Loucy (cell line): Measurements from ENCODE around the gene CHCT1.

ENCODE experiments used
- H2AFZ ChIP-seq: fragments of 200-600 bp; sonication (generic); 2 replicates; pipeline ENCODE4 v1.6.0; 2016; ENCODE audit warnings: antibody characterized with exemption, mild to moderate bottlenecking, low read length, moderate library complexity
- H3F3A ChIP-seq: fragments of 200-600 bp; 2 replicates; pipeline ENCODE4 v1.6.0; 2016; ENCODE audit warnings: antibody characterized with exemption, low read depth, mild to moderate bottlenecking
- H3K27me3 ChIP-seq: fragments of 200-600 bp; sonication (generic); 2 replicates; pipeline ENCODE4 v1.6.1; 2014; ENCODE audit warnings: low read length, mild to moderate bottlenecking; ENCODE audit not compliant: insufficient read depth, poor library complexity, severe bottlenecking
- H3K36me3 ChIP-seq: fragments of 200-600 bp; sonication (generic); 2 replicates; pipeline ENCODE4 v1.6.1; 2016; ENCODE audit warnings: low read length; ENCODE audit not compliant: insufficient read depth
- H3K4me1 ChIP-seq: fragments of 200-600 bp; sonication (generic); 2 replicates; pipeline ENCODE4 v1.5.1; 2014; ENCODE audit warnings: low read length, mild to moderate bottlenecking; ENCODE audit not compliant: insufficient read depth, poor library complexity, severe bottlenecking
- H3K4me2 ChIP-seq: fragments of 200-600 bp; sonication (generic); 2 replicates; pipeline ENCODE4 v1.6.0; 2014; ENCODE audit warnings: antibody characterized with exemption, low read length, low read depth, mild to moderate bottlenecking; ENCODE audit not compliant: poor library complexity, severe bottlenecking
- H3K4me3 ChIP-seq: fragments of 200-600 bp; sonication (generic); 2 replicates; pipeline ENCODE4 v1.5.1; 2014; ENCODE audit warnings: low read length, mild to moderate bottlenecking, mixed read lengths; ENCODE audit not compliant: poor library complexity, severe bottlenecking
- H3K79me2 ChIP-seq: fragments of 200-600 bp; sonication (generic); 2 replicates; pipeline ENCODE4 v1.6.1; 2014; ENCODE audit warnings: low read length; ENCODE audit not compliant: insufficient read depth
- H3K9ac ChIP-seq: fragments of 200-600 bp; sonication (generic); 2 replicates; pipeline ENCODE4 v1.6.0; 2014; ENCODE audit warnings: mild to moderate bottlenecking, low read depth, low read length, moderate library complexity; ENCODE audit not compliant: poor library complexity, severe bottlenecking
- H3K9me2 ChIP-seq: fragments of 200-600 bp; sonication (generic); replicated peaks from 2 replicates; pipeline ENCODE4 v1.6.1; 2016; ENCODE audit warnings: low read depth, low read length, mixed read lengths
- H3K9me3 ChIP-seq: fragments of 200-600 bp; sonication (generic); 2 replicates; pipeline ENCODE4 v1.6.1; 2014; ENCODE audit warnings: mild to moderate bottlenecking, antibody characterized with exemption, low read length, low read depth; ENCODE audit not compliant: insufficient read depth
- H4K20me1 ChIP-seq: fragments of 200-600 bp; sonication (generic); 2 replicates; pipeline ENCODE4 v1.6.0; 2014; ENCODE audit warnings: antibody characterized with exemption, low read length, mild to moderate bottlenecking; ENCODE audit not compliant: insufficient read depth, poor library complexity, severe bottlenecking
- EZH2phosphoT487 ChIP-seq: fragments of 200-600 bp; IDR thresholded peaks from 2 replicates; pipeline ENCODE4 v1.6.1; 2018; ENCODE audit warnings: antibody characterized with exemption, mild to moderate bottlenecking, moderate library complexity, borderline replicate concordance
- TF ChIP-seq, protein P1 (sequence below): fragments of 200-600 bp; sonication (generic); conservative IDR thresholded peaks from 2 replicates; pipeline ENCODE4 v1.5.1; 2014; ENCODE audit warnings: mild to moderate bottlenecking, antibody characterized with exemption, low read length

The CHCT1 gene

DNA sequence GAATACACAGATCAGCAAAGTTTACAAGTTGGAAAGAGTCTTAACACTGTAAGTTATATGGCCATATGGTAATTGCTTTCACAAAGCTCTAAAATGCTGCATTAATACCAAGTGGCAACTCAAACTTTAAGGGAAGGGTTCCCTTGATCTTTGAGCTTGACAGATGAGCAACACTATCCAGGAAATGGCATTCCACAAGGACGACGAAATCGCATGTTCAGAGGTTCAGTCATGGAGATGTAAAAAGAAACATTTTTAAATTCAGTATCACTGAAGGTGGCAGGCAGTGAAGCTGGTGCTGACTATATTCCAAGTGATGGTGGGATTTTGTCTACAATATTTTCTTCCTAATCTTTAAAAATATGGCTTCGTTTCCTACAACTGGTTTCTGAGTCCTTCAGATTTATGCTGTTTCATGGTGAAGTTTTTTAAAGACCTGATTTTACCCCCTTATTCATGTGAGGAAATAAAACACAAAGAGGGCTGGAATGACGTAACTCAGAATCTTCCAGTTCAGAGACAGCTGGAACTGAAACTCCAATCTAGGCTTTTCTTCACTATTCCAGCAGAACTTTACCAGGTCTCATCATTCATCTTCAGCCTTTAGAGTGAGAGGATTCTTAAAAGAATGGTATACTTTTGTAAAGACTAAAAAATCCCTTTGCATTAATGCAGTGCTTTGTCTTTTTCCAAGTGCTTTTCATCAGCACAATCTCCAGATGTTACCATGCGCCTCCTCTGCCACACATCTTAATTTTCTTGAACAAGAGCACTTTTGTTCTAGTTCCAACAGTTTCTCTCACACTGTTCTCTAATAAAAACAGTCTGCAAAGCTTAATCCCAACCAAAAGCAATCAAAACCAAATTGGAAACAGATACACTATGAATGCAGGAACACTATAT, 20.2 kb downstream of the CHCT1 start:
- Histone ChIP-seq H3K36me3 (peaks cover 23% of the 10 kb centered on the region), H3K4me3 (no peak overlapping the region), H3K4me1 (peaks cover 6% of the 10 kb centered on the region), H4K20me1 (no peaks in the 10 kb centered on the region), H3K4me2 (no peak overlapping the region), H3K9me3 (no peaks in the 10 kb centered on the region), H3K9ac (no peak overlapping the region), H3K9me2 (no peaks in the 10 kb centered on the region), H3K79me2 (no peaks in the 10 kb centered on the region), H2AFZ (no peak overlapping the region), H3F3A (no peaks in the 10 kb centered on the region), H3K27me3 (no peaks in the 10 kb centered on the region)
- no peak for TF ChIP-seq EZH2phosphoT487
- TF ChIP-seq, protein P1, sequence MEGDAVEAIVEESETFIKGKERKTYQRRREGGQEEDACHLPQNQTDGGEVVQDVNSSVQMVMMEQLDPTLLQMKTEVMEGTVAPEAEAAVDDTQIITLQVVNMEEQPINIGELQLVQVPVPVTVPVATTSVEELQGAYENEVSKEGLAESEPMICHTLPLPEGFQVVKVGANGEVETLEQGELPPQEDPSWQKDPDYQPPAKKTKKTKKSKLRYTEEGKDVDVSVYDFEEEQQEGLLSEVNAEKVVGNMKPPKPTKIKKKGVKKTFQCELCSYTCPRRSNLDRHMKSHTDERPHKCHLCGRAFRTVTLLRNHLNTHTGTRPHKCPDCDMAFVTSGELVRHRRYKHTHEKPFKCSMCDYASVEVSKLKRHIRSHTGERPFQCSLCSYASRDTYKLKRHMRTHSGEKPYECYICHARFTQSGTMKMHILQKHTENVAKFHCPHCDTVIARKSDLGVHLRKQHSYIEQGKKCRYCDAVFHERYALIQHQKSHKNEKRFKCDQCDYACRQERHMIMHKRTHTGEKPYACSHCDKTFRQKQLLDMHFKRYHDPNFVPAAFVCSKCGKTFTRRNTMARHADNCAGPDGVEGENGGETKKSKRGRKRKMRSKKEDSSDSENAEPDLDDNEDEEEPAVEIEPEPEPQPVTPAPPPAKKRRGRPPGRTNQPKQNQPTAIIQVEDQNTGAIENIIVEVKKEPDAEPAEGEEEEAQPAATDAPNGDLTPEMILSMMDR, result no peak

DNA sequence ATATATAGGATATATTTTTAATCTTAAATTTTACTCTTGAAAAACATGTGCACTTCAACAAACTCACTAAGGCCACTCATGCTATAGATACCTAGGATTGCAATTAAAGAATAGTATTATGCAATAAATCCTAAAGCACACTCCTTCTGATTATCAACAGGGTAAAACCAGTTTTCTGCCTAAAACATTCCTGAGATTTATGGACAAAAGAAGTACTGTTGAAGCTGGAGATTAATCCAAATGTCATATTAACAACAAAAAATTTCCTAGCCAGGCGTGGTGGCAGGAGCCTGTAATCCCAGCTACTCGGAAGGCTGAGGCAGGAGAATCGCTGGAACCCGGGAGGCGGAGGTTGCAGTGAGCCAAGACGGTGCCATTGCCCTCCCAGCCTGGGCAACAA, 21.4 kb downstream of the CHCT1 start:
- Histone ChIP-seq H3K9me2 (no peaks in the 10 kb centered on the region), H3K4me2 (no peak overlapping the region), H3K27me3 (no peaks in the 10 kb centered on the region), H4K20me1 (no peaks in the 10 kb centered on the region), H3K4me1 (no peaks in the 10 kb centered on the region), H3K79me2 (no peaks in the 10 kb centered on the region), H3F3A (no peaks in the 10 kb centered on the region), H3K9ac (no peak overlapping the region), H3K9me3 (no peaks in the 10 kb centered on the region), H3K4me3 (no peak overlapping the region), H2AFZ (no peak overlapping the region), H3K36me3 (peaks cover 35% of the 10 kb centered on the region)
- TF ChIP-seq EZH2phosphoT487, result no peak
- TF ChIP-seq, protein P1, result no peak

DNA sequence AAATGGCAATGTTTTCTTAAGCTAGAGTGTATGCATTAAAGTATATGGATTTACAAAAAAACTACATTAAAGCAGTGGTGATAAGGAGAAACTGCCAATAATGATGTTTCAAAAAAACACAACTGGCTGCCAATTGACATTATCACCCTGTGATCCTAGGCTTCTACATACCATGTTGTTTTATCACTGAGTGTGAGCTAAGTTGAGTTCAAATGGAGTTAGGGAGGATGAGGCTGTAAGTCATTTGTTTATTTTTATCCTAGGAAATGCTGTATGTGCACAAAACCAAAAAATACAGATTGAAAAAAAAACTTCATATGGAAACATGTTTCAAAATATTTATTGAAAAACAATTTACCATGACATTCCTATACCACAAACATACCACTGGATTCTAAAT, 22.9 kb downstream of the CHCT1 start:
- no peaks in the 10 kb centered on the region for H3K9me2 ChIP-seq
- no peaks in the 10 kb centered on the region for H4K20me1 ChIP-seq
- TF ChIP-seq EZH2phosphoT487, result no peak
- TF ChIP-seq, protein P1, result no peak
- no peaks in the 10 kb centered on the region for H3K4me1 ChIP-seq
- no peak overlapping the region for H3K4me3 ChIP-seq
- peaks cover 45% of the 10 kb centered on the region for H3K36me3 ChIP-seq
- no peaks in the 10 kb centered on the region for H3K9me3 ChIP-seq
- no peak overlapping the region for H2AFZ ChIP-seq
- H3F3A ChIP-seq, result no peaks in the 10 kb centered on the region
- no peaks in the 10 kb centered on the region for H3K27me3 ChIP-seq
- no peaks in the 10 kb centered on the region for H3K79me2 ChIP-seq
- no peak overlapping the region for H3K9ac ChIP-seq
- no peak overlapping the region for H3K4me2 ChIP-seq
